ENCODE measurements around the gene ZCCHC10.

DNA sequence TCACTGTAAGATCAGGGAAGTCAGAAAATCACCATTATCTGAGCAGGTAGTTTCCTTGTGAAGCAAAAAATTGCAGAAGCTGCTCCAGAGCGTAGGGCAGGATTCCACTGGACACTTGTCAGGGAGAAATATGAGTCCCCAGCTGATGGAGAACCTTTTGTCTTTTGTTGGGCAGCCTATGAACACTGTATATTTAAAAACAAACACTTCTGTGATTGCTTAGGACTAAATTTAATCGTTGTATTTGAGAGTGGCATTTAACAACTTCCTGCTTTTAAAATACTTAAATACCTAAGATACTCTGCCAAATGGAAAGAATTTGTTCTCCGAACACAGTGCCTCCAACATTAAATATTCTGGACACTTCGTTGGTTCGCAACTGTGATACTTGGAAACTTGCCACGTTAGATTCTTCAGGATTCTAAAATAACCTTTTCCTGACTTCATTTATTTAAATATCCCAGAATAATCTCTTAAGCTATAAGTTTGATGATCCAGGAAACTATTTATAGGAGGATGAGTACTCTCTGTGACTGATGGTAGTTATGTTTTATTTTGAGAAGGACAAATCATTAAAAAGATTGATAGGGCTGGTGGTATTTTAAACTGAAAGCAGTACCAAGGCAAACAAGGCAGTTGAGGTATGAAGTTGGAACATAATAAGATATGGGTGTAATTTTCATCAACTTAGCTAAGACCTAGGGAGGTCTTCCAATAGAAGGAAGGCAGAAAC is 22.8 kb upstream of the ZCCHC10 start:
- TF ChIP-seq, protein P1, sequence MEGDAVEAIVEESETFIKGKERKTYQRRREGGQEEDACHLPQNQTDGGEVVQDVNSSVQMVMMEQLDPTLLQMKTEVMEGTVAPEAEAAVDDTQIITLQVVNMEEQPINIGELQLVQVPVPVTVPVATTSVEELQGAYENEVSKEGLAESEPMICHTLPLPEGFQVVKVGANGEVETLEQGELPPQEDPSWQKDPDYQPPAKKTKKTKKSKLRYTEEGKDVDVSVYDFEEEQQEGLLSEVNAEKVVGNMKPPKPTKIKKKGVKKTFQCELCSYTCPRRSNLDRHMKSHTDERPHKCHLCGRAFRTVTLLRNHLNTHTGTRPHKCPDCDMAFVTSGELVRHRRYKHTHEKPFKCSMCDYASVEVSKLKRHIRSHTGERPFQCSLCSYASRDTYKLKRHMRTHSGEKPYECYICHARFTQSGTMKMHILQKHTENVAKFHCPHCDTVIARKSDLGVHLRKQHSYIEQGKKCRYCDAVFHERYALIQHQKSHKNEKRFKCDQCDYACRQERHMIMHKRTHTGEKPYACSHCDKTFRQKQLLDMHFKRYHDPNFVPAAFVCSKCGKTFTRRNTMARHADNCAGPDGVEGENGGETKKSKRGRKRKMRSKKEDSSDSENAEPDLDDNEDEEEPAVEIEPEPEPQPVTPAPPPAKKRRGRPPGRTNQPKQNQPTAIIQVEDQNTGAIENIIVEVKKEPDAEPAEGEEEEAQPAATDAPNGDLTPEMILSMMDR (IDR thresholded peaks at IDR 0.05) = no peak
- TF ChIP-seq POLR2AphosphoS5 (IDR thresholded peaks at IDR 0.05) = no peak

All from transverse colon (tissue), 4 donors.